Measurements from ENCODE around the gene SPATA18.
"Not testable (repeated sequence)": the region's sequence is repeated elsewhere in the genome, so short reads cannot be mapped to it uniquely, and the experiment has no call there.

The SPATA18 gene

GRCh38 chr4:52051615-52052474 lies 741 bp downstream of the SPATA18 start:
- no peak for DNase-seq (ENCODE audit: low read depth in 1 of 2, low spot score in 1 of 2)

GRCh38 chr4:52052475-52052780 lies 1.3 kb downstream of the SPATA18 start:
- DNase-seq (ENCODE audit: low read depth in 1 of 2, low spot score in 1 of 2), result no peak

GRCh38 chr4:52054254-52054653 lies 3.1 kb downstream of the SPATA18 start:
- no peak for DNase-seq (ENCODE audit: low read depth in 1 of 2, low spot score in 1 of 2)

- DNase-seq (ENCODE audit: low read depth in 1 of 2, low spot score in 1 of 2), result no peak
Observed at GRCh38 chr4:52057196-52057595, 6.1 kb downstream of the SPATA18 start.

- no peak for DNase-seq (ENCODE audit: low read depth in 1 of 2, low spot score in 1 of 2)
Observed at GRCh38 chr4:52058275-52058674, 7.2 kb downstream of the SPATA18 start.

GRCh38 chr4:52059372-52059771 lies 8.3 kb downstream of the SPATA18 start:
- no peak for DNase-seq (ENCODE audit: low read depth in 1 of 2, low spot score in 1 of 2)

GRCh38 chr4:52069571-52069970 lies 18.5 kb downstream of the SPATA18 start:
- DNase-seq (ENCODE audit: low read depth in 1 of 2, low spot score in 1 of 2), result no peak

- DNase-seq (ENCODE audit: low read depth in 1 of 2, low spot score in 1 of 2), result no peak
Observed at GRCh38 chr4:52071791-52072546, 20.9 kb downstream of the SPATA18 start.

- DNase-seq (ENCODE audit: low read depth in 1 of 2, low spot score in 1 of 2), result no peak
Observed at GRCh38 chr4:52076731-52077130, 25.6 kb downstream of the SPATA18 start.

- no peak for DNase-seq (ENCODE audit: low read depth in 1 of 2, low spot score in 1 of 2)
Observed at GRCh38 chr4:52079659-52080058, 28.6 kb downstream of the SPATA18 start.

- DNase-seq (ENCODE audit: low read depth in 1 of 2, low spot score in 1 of 2), result no peak
Observed at GRCh38 chr4:52081216-52081615, 30.1 kb downstream of the SPATA18 start.

- DNase-seq (ENCODE audit: low read depth in 1 of 2, low spot score in 1 of 2), result not testable (repeated sequence)
Observed at GRCh38 chr4:52086425-52086824, 35.3 kb downstream of the SPATA18 start.

GRCh38 chr4:52091801-52092200 lies 40.7 kb downstream of the SPATA18 start:
- DNase-seq (ENCODE audit: low read depth in 1 of 2, low spot score in 1 of 2), result no peak

- no peak for DNase-seq (ENCODE audit: low read depth in 1 of 2, low spot score in 1 of 2)
Observed at GRCh38 chr4:52093466-52093865, 42.4 kb downstream of the SPATA18 start.

- DNase-seq (ENCODE audit: low read depth in 1 of 2, low spot score in 1 of 2), result no peak
Observed at GRCh38 chr4:52094376-52095145, 43.5 kb downstream of the SPATA18 start.

GRCh38 chr4:52095374-52095773 lies 44.3 kb downstream of the SPATA18 start:
- no peak for DNase-seq (ENCODE audit: low read depth in 1 of 2, low spot score in 1 of 2)

- no peak for DNase-seq (ENCODE audit: low read depth in 1 of 2, low spot score in 1 of 2)
Observed at GRCh38 chr4:52096048-52096447, 44.9 kb downstream of the SPATA18 start.

- DNase-seq (ENCODE audit: low read depth in 1 of 2, low spot score in 1 of 2), result no peak
Observed at GRCh38 chr4:52098618-52099017, 47.5 kb downstream of the SPATA18 start.

- DNase-seq (ENCODE audit: low read depth in 1 of 2, low spot score in 1 of 2), result no peak
Observed at GRCh38 chr4:52099860-52100461, 48.9 kb downstream of the SPATA18 start.

GRCh38 chr4:52102587-52102986 lies 51.5 kb downstream of the SPATA18 start:
- no peak for DNase-seq (ENCODE audit: low read depth in 1 of 2, low spot score in 1 of 2)

- no peak for DNase-seq (ENCODE audit: low read depth in 1 of 2, low spot score in 1 of 2)
Observed at GRCh38 chr4:52103319-52103718, 52.2 kb downstream of the SPATA18 start.
